GM03348 (cell line): ENCODE data around the gene MUSK.
A peak's percentile ranks its signal among the peaks of the same experiment; 100 is the strongest.
"Not testable (repeated sequence)": the region's sequence is repeated elsewhere in the genome, so short reads cannot be mapped to it uniquely, and the experiment has no call there.

Experiments used
- DNase-seq: peaks from one replicate; pipeline ENCODE4 v3.0.0; 2012; ENCODE audit warnings: low spot score

The MUSK gene

GRCh38 chr9:110812886-110813285, 144.3 kb downstream of the MUSK start:
- DNase-seq, result no peak

- DNase-seq, result no peak
These were observed 145.6 kb downstream of the MUSK start for GRCh38 chr9:110814159-110814558.

- DNase-seq, result no peak
These were observed 146.8 kb downstream of the MUSK start for GRCh38 chr9:110815361-110815760.

GRCh38 chr9:110820381-110820780, 151.8 kb downstream of the MUSK start:
- DNase-seq, result no peak

DNA sequence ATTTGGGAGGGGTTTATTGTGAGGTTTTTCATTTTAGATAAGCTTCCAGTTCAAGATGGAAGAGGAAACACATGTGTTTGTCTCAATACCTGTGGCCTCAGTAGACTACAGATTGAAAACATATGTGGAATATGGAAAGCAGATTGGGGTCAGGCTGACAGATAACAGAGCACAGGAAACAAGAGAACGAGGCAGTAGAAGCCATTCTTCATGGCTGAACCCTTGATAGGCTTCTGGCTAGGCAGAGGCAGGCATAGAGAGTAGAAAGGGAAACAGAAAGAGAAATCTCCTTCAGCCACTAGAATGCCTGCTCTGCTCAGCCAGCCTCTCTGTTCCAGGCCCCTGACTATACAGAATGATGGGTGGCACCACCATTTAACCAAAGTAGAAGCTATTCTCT, 152.5 kb downstream of the MUSK start:
- DNase-seq, result no peak

DNA sequence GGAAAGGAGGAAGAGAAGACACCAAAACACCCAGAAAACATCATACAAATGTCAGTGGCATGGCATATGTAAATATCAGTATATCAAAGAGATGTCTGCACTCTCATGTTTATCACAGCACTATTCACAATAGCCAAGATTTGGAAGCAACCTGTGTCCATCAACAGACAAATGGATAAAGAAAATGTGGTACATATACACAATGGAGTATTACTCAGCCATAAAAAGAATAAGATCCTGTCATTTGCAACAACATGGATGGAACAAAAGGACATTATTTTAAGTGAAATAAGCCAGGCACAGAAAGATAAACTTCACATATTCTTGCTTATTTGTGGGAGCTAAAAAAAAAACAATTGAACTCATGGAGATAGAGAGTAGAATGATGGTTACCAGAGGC, 156.5 kb downstream of the MUSK start:
- not testable (repeated sequence) for DNase-seq

DNA sequence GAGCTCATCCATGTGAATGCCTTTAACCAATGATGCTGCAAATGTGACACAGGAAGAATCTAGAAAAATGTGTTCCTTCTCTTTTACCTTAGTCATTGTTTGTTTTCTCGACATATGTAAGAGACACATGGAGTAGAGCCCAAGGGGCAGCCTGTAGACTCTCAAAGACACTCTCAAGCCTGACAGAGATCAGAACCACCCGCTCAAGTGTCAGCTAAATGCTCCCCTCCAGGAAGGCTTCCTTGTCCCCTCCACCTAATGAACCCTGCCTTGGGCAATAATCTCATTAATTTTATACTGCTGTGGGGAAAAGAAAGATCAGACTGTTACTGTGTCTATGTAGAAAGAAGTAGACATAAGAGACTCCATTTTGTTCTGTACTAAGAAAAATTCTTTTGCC, 157.4 kb downstream of the MUSK start:
- DNase-seq, result no peak

- DNase-seq, result not testable (repeated sequence)
These were observed 157.8 kb downstream of the MUSK start for GRCh38 chr9:110826400-110826799.

DNA sequence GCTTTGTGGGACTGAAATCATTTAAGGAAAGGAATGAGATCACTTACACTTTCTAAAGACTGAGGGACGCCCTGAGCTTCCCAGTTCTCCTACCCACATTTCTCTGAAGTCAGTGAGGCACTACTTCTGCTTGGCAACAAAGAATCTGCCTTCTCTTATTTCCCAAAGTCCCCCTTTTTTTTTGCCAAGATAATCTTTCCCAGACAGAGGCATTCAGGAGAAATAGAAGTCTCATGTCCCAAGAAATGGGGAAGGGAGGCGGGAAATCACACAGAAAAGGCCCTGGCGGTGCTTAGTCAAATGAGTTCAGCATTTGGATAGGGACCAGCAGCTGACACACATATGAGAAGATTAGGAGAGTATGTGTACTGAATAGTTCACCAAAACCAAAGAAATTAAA, 159.7 kb downstream of the MUSK start:
- DNase-seq, result peak; percentile 77

GRCh38 chr9:110830495-110830894, 161.9 kb downstream of the MUSK start:
- DNase-seq, result no peak

DNA sequence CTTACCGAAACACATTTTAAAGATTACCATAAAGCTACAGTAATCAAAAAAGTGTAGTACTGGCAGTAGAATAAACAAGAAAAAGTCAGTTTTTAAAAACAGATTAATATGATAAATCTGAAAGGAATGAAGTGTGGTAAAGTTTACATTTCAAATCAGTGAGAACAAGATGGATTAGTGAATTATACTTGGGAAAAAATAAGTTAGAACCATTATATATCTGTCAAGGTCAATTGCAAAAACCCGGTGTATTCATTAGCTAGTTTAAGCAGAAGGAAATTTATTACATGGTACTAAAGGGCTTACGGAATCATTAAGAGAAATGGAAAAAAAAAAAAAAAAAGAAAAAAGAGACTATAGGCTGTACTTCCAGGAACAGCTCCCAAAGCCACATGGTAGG, 164.3 kb downstream of the MUSK start:
- DNase-seq, result no peak

- peak; percentile 86 for DNase-seq
These were observed 166.8 kb downstream of the MUSK start for GRCh38 chr9:110835404-110835803.

DNA sequence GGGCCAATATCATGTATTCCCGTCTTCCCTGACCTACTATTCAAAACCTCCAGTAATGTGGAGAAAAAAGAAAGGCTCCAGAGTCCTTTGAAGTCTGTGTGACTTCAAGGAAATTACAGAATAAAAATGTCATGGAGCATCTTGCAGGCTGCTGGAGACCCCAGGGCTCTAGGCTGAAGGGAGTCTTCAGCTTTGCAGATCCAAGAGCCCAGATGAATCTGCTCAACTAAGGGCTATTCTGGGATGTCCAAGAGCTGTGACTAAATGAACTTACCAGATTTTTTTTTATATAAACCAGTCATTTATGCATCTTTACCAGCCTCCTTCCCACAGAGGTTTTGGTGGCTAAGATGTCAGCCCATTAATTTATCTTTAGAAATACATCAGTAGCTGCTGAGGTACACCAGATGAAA, 167.3 kb downstream of the MUSK start:
- peak; percentile 41 for DNase-seq

DNA sequence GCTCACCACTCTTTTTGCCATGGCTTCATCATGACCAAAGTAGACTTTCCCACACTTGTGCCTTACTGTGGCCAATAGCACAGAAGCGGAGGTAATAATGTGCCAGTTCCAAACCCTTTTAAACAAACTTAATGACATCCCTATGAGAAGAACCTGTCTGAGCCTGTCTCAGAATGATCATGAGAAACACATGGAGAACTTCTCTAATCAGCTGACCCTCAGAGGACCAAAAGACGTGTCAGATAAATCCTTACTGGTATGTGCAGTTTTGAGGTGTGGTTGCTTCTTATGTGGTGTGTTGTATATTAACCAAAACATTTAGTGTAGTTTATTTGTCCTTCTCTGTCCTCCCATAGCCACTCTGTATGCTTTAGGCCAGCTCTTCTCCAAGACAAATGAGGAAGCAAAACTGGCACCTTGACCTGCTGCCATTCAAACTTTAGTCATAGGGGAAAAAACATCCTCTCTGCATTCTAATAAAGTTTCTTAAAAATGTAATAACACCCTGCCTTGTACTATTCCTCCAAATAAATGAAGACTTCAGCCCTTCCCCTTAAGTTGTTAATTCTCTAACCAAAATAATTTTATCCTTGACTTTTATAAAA, 168.9 kb downstream of the MUSK start:
- DNase-seq, result no peak

DNA sequence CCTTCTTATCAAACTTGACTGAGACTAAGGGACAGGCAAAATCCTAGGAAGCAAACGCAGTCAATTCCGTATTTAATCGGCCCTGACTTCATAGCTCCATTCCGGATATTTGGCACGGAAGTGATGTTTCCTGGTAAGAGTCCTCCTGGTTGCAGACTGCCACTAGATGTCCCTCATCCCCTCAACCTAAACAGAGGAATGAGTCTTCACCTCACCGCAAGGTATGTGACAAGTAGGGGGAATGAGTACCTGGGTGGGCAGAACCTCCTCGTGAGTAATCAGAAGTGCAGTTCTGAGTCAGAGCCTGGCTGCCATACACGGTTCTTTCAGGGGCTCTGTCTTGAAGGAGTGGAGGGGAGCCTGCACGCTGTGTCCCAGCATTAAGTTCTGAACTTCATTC, 173.6 kb downstream of the MUSK start:
- no peak for DNase-seq

DNA sequence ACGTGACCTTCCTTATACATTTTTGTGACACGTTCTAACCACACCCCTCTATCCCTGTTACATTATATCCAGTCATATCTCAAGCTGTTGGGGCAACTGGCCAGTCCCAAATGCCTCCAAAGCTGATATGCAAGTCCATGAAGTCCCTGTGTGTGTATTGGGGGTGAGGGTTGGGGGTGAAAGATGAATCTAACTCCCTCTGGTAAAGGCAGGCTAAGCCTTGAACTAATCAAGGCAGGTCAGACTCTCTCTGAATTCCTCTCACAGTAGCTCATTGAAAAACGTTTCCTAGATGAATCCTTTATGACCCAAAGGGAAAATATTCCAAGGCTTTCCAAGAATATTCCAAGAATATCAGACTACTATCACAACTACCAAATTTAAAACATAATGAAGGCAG, 174.4 kb downstream of the MUSK start:
- peak; percentile 49 for DNase-seq

DNA sequence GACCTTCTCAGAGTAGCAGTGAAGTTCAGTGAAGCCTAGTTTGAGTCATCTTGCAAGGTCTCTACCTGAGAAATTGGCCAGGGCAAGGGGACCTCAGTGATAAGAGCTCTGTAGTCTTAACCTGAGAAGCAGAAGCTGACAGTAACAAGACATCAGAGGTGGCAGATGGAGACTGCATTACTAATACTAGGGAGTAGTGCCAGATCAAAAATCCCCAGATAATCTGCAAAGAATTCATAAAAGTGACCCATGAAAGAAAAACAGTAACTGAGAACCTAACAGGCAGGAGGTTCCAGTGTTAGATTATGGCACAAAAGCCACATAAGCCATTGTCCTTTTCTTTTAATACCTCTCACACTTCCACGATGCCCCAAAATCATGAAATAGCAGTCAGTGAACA, 175.5 kb downstream of the MUSK start:
- DNase-seq, result no peak

- DNase-seq, result no peak
These were observed 177.6 kb downstream of the MUSK start for GRCh38 chr9:110846215-110846614.

GRCh38 chr9:110847671-110848070, 179.1 kb downstream of the MUSK start:
- peak; percentile 42 for DNase-seq

- DNase-seq, result no peak
These were observed 182.0 kb downstream of the MUSK start for GRCh38 chr9:110850401-110851135.
